Stimulated activated CD8-positive, alpha-beta memory T cell treated with anti-CD3 and anti-CD28 coated beads, Interleukin-15, amount 100 ng/mL, for 1 hour (primary cell): ENCODE data around the gene GREB1.

Experiments used
- DNase-seq: peaks from one replicate; pipeline ENCODE4 v3.0.0-alpha.2; 2020; ENCODE audit warnings: low read depth

Gene GREB1

DNA sequence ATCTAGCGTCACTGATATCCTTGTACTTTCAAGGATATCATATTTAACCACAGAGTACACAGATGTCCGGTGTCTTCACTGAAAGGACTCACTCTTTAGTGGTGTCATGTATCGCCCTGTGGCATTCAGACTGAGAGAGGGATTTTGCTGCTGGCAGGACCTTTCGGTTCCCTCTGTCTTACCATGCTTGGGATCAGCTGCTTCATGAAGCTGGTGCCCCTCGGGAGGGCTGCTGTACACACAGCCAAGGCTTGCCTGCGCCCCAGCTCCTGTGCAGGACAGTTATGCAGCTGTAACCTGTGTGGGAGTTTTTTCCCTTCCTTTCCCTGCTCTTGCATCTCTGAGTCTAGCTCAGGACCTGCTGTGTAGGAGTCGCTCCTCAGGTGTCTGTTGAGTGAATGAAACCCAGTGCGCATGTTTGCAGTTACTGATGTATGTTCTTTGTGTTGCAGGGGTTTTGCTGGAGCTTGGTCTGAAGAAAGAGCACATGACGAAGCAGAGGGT is 64.4 kb downstream of the GREB1 start:
- DNase-seq: no peak

DNA sequence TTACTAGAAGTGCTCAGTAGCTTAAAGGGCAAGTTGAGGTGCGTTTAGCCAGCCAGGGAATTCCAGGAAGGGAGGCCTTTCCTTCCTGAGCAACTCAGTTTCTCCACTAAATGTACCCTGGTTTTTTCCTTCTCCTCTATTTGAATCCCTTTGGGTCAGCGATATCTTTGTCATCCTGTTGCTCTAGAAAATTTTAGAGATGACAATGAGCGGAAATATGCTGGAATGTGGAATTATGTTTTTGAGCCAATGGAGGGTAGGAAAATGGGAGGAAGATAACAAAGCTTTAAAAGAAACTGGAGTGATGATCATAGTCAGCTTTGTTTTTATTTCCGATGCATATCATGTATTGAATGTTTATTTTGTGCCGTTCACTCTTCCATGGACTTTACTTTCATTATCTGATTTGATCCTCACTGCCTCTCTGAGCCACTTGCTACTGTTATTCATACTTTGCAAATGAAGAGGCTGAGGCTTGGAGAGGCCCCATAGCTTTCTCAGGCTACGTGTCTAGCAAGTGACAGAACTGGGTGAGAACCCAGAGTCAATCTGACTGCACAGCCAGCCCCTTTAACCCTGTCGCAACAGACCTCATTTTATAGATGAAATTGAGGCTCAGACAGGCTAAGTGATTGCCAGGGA is 68.8 kb downstream of the GREB1 start:
- no peak for DNase-seq

DNA sequence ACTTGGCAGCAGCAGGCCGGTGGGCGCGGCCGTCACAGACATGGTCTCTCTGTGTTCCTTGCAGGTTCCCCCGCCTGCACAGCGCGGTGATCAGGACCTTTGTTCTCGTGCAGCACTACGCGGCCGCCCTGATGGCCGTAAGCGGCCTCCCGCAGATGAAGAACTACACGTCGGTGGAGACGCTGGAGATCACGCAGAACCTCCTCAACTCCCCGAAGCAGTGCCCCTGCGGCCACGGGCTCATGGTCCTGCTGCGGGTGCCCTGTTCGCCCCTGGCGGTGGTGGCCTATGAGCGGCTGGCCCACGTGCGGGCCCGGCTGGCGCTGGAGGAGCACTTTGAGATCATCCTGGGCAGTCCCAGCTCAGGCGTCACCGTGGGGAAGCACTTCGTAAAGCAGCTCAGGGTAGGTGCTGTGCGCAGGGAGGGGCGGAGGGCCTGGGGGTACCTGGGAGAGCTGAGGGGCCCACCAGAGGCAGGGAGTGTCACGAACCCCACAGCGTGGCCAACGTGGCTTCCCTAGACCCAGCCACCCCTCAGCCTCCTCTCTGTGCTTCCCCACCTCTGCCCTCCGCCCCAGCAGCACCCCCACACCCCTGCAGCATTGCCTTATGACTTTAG is 76.9 kb downstream of the GREB1 start:
- no peak for DNase-seq

DNA sequence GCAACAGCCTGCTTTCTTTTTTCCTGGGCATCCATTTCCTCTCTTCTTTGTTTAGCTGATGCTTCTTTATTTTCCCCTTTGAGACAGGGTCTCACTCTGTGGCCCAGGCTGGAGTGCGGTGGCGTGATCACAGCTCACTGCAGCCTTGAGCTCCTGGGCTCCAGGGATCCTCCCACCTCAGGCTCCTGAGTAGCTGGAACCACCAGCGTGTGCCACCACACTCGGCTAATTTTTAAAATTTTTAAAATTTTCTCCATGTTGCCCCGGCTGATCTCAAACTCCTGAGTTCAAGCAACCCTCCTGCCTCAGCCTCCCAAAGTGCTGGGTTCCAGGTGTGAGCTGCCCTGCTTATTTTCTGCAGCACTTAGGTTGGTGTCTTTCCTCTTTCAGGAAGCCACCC is 77.4 kb downstream of the GREB1 start:
- no peak for DNase-seq

DNA sequence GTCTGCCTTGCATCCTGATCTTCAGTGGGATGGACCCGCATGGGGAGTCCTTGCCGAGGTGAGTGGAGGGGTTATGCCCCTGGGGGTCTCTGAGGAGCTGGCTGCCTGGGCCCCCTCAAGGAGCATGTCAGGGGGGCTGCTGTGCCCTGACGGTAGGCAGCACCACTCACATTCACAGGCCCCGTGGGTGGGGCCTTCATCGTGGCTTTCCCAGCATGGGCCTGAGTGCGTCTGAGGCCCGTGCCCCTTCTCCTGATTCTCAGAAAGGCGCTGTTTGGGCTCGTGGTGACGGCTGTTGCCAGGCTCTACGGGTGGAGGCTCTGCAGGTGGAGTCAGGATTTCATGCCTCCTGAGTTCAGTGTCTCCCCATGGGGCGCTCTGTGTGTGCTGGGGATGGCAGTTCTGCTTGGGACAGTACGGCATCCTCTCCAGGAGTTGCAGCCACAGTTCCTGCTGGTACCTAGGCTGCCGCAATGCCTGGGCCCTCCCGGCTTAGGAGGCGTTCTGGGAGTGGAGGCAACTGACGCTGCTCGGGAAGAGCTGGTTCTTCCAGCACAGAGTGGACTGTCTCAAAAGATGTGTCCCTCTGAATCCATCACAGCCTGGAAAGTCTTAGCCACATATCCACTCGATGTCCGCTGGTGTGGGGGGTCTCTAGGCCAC is 78.8 kb downstream of the GREB1 start:
- no peak for DNase-seq

DNA sequence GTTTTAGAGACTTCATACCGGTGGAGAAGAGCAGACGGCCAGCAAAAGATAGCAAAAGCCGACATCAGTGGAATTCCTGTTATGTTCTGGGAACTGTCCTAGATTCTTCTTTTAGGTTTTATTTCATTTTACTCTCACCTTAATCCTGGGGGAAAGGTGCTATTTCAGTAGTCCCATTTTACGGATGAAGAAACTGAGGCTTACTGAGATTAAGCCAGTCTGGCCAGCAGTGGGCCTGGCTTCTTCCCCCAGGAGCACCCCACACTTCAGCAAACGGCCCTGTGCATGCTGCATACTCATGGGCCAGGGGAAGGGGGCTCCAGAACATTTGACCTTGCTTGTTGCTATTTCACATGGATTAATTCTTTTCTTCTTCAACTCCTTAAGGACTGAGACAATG is 79.5 kb downstream of the GREB1 start:
- no peak for DNase-seq

DNA sequence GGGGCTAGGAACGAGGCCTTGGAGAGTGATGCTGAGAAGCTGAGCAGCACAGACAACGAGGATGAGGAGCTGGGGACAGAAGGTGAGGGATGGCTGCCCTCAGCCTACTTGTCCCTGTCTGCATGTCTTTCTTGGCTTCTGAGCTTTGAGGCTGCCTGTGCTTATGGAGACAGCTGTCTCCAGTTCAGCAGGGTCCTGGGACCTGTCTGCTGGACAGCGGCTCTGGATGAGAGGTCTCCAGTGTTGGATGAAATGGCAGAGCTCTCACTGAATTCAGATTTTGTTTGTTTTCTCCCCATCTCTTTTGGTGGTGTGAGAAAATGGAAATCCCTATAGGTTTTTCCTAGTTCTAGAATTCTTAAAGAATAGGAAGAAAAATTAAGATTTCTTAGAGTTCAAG is 81.4 kb downstream of the GREB1 start:
- DNase-seq: no peak

DNA sequence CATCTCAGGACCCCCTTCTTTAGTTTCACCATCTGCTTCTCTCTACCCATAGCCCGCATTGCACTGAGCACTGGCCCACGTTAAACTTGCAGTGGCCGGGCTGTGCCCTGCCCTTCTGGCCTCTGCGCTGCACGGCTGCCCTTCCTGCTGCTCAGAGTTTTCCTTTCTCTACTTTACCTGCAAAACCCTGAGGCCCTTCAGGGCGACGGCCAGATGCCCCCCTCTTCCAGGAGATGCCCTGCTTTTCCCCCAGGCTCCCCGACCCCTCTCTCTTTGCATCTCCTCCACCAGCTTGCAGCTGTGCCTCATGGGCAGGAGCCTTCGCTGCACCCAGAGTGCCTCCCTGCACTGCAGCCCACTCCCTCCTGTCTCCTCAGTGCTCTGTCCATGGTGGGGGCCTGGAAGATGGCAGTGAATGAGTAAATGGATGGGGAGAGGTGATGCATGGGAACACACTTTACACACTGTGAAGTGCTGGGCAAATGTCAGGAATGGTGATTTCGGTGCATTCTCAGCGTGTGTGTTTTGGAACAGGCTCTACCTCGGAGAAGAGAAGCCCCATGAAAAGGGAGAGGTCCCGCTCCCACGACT is 82.3 kb downstream of the GREB1 start:
- no peak for DNase-seq

DNA sequence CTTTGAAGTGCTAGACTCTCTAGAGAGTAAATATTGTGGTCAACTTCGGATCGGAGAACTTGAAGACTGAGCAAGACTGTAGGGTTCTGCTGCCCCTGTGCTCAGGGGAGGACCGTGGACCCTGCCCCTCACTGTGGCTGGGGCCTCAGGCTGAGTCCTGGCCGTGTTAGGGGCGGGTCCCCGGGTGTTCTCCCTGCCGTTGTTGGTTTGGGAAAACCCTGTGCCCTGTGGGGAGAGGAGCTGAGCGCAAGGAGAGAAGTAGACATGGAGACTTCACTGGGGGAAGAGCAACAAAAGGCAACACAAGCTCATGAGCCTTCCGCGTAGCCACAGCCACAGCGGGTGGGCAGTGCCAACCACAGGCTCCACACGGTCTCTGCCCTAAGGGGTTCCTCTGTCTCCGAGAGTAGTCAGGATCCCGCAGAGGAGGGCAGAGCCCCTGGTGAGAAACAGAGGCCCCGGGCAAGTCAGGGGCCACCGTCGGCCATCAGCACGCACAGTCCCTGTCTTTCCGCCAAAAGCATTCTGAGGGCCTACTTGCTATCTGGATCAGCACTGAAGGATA is 83.1 kb downstream of the GREB1 start:
- no peak for DNase-seq

DNA sequence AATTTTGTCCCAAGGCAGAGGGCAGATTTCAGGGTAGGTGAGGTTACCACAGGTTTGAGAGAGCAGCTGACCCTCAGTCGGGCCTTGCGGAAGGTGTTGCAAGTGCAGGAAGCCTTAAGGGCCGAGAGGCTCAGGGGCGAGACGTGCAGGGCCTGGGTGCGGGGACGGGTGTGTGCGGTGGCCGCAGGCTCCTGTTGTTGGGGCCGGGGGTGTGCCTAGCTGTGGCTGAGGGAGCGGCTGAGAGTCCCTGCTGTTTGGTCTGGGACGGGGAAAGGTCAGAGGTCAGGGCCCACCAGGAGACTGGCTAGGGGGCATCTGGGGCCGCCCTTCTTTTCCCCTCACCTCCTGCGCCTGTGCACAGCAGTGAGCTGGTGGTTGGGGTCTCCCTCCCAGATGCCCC is 83.7 kb downstream of the GREB1 start:
- no peak for DNase-seq

DNA sequence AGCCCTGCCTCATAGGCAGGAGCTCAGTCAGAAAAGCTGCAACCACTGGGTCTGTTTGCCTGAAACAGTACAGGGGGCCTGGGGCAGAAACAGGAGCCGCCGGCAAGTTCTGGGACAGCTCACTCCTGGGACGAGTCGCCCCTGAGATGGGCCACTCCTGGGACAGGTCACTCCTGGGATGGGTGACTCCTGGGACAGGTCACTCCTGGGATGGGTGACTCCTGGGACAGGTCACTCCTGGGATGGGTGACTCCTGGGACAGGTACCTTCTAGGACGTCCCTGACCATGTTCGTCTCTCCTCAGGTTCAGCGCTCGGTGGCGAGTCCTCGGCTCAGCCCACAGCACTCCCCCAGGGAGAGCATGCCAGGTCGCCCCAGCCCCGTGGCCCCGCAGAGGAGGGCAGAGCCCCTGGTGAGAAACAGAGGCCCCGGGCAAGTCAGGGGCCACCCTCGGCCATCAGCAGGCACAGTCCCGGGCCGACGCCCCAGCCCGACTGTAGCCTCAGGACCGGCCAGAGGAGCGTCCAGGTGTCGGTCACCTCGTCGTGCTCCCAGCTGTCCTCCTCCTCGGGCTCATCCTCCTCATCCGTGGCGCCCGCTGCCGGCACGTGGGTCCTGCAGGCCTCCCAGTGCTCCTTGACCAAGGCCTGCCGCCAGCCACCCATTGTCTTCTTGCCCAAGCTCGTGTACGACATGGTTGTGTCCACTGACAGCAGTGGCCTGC is 84.3 kb downstream of the GREB1 start:
- DNase-seq: no peak

DNA sequence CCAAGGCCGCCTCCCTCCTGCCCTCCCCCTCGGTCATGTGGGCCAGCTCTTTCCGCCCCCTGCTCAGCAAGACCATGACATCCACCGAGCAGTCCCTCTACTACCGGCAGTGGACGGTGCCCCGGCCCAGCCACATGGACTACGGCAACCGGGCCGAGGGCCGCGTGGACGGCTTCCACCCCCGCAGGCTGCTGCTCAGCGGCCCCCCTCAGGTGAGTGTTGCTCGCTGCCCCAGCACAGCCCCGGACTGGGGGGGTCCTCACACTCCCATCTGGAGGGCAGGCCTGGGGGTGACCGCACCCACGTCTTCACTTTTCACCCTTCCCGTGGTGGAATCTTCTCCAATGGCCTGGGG is 84.8 kb downstream of the GREB1 start:
- no peak for DNase-seq

DNA sequence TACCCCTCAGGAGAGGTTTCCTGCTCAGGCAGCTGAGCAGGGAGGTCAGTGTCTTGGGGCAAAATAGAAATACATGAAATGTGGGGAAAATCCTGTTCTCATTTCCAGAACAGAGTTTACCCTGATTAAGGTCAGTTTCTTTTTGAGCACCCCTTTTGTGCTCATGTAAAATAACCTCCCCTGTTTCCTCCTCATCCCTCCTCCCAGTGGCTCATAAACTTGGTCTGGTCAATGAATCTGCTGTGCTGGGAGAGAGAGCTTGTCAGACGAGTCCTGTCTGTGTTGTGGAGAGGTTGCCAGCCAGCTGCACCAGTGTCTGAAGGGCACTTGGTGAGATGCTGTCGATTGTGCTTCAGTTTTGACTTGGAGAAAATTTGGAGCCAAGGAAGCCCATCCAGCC is 87.6 kb downstream of the GREB1 start:
- DNase-seq: no peak

DNA sequence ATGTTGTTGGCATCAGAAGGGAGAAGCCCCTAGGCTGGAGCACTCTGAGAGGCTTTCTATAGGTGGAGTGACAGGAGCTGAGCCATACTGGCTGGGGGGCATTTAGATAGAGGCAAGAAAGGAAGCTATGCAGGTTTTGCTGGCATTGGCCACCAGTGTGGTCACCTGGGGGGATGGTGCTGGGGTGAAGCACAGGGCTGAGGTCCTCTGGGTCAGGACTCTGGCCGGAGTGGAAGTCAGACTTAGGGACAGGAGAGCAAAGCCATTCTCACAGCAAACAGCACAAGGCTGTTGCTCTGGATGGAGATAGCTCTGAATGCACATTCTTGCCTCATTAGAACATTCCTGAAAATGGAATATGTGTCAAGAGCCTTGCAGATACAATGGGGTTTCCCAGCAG is 88.8 kb downstream of the GREB1 start:
- DNase-seq: no peak

DNA sequence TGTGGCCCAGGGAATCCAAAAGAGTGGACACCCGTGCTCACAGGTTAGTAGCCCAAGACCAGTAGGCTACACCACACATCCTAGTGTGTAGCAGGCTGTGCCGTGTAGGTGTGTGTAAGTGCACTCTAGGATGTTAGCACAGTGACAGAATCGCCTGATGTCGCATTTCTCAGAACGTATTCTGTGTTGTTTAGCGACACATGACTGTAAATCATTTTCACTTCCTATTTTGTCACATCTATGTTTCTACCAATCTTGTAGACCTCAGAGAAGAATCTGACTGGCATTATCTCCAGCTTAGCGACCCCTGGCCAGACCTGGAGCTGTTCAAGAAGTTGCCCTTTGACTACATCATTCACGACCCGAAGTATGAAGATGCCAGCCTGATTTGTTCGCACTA is 91.0 kb downstream of the GREB1 start:
- no peak for DNase-seq

DNA sequence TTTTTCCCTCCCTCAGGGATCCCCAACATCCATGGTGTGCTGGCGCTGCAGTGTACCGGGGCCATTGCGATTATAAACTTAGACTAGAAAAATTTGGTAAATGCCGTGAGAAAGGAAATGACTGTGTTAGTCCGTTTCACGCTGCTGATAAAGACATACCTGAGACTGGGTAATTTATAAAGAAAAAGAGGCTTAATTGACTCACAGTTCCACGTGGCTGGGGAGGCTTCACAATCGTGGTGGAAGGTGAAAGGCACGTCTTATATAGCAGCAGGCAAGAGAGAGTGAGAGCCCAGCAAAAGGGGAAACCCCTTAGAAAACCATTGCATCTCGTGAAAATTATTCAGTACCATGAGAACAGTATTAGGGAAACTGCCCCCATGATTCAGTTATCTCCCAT is 91.8 kb downstream of the GREB1 start:
- DNase-seq: no peak

DNA sequence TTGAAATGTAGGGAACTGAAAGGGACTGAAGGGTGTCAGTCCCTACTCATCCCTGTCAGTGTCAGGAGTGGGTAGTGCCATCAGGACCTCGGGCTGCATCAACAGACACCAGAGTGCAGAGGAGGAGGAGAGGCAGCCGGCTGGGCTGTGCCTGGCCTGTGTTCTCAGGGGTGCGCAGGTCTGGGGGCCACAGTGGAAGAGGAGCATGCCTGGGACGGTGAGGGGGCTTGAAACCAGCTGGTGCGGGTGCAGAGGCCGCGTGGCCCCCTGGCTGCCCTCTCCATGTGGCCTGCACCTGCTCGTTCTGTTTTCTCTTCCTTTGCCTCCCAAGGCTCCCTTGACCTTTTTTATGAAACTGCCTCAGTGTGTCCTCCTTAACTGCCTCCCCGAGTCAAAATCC is 94.8 kb downstream of the GREB1 start:
- no peak for DNase-seq

DNA sequence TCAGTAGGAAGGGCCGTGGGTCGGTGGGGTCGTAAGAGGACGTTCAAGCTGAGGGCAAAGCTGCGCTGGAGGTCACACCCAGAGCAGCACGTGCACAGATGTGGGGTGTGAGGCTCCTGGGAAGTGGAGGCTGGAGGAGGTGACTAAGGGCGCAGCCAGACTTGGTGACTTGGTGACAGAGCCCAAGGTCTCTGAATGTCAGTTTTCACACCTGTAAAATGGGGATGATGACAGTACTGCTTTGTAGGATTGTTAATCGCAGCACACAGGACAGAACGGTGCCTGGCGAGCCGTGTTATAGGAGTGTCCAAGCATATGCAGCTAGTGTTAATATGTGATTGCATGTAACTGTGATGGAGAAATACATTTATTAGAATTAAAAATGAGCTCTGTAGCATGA is 95.4 kb downstream of the GREB1 start:
- DNase-seq: no peak

DNA sequence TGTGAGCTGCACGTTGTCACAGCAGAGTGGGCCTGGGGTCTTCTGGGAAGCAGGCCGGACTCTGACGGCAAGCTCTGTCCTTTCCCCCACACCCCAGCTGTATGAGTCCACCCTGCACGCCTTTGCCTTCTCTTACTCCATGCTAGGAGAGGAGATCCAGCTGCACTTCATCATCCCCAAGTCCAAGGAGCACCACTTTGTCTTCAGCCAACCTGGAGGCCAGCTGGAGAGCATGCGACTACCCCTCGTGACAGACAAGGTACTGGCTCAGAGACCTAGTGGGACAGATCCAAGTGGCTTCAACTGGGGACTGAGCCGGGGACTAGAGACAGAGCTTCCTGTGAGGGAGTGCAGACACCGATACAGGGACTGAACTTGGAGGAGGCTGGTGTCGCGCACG is 96.0 kb downstream of the GREB1 start:
- no peak for DNase-seq

DNA sequence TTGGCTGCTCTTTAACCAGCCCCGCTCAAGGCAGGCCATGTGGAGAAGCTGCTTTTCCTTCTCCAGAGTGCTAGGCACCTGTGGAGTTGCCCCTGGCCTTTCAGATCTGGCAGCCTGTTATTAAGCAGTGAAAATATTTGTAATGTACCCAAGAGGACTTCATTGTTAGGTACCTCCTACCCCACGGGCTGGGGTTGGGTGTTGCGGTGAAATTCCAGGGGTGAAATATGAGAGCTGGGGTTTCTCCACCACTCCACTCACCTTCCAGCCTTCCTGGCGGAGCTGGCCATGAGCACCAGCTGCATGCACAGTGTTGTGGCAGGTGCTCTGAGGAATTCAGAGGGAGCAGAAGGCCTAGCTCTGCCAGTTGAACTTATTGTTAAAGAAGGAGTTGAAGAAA is 97.0 kb downstream of the GREB1 start:
- no peak for DNase-seq

DNA sequence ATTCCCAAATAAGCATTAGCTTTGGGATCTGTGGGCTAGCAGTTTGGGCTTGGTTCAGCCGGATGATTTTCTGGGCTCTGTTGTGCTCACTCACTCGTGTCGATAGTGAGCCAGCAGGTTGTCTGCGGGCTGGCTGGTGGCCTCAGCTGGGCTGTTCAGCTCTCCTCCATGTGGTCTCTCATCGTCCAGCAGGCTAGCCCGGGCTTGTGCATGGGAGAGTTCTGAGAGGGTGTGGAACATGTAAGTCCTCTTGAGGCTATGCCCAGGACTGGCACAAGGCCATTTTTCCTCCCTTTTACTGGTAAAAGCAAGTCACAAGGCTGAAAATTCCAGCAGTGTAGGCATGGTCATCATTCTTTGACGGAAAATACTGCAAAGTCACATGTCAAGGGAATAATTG is 97.6 kb downstream of the GREB1 start:
- no peak for DNase-seq

DNA sequence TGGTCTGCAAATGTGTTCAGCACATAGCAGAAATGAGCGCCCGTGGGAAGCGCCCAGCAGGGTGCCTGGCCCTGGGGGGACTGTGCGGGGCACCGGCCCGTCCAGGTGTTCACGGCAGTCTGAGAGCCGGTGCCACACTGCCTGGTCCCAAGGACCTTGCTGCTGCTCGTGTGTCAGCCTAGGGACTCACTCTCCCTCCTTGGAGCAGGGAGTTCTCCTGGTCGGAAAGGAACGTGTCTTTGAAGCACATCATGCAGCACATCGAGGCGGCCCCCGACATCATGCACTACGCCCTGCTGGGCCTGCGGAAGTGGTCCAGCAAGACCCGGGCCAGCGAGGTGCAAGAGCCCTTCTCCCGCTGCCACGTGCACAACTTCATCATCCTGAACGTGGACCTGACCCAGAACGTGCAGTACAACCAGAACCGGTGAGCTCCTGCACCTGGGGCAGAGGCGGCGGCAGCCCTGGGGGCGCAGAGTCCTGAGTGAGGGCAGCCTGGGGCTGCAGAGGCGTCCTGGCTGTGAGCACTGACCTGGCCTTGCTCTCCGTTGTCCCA is 100.2 kb downstream of the GREB1 start:
- no peak for DNase-seq
